HepG2 (cell line): ENCODE results near the gene RPS6KA2. TPM values are rescaled to one million over a fixed set of nuclear protein-coding genes. Genes with fewer than 3 reads are reported as not detected.

ENCODE experiments used
- ATAC-seq: fragments of 200-7000 bp; cut with Tn5 transposase; 3 replicates; pipeline ENCODE4 v1.9.1; 2020; ENCODE audit warnings: mild to moderate bottlenecking, moderate library complexity
- BruUV-seq: library from RNA; stranded (reverse); fragments of 400-500 nt; replicated peaks from 2 replicates; lab custom pipeline; 2021; lab: Mats Ljungman, UMichigan
- CTCF ChIA-PET: fragments of 300-600 bp; formaldehyde crosslinking; extraction: SDS; loops from one replicate; lab custom pipeline; 2021; ENCODE audit warnings: low total read pairs, inconsistent platforms, low intra/inter-chr PET ratio; lab: Yijun Ruan, JAX
- POLR2A ChIA-PET: fragments of 350-600 bp; sonication (Branson Sonifier 250); formaldehyde crosslinking; loops from one replicate; lab custom pipeline; 2020; ENCODE audit warnings: antibody characterized with exemption, inconsistent platforms; lab: Yijun Ruan, JAX
- DNase-seq: peaks from one replicate; pipeline ENCODE4 v3.0.0-alpha.2; 2015; ENCODE audit warnings: low spot score
- FAIRE-seq: peaks from 3 replicates; lab custom pipeline; 2011; peaks lifted over from hg19 to GRCh38; lab: Jason Lieb, UNC
- H2AFZ ChIP-seq: one replicate; pipeline ENCODE4 v1.6.1; 2011; ENCODE audit warnings: low read length, inconsistent platforms
- H3K27ac ChIP-seq: fragments of 300-600 bp; 3 replicates; pipeline ENCODE4 v1.8.0; 2011; ENCODE audit warnings: mixed run types, mild to moderate bottlenecking, mixed read lengths, low read length, inconsistent platforms; ENCODE audit not compliant: insufficient read depth; ENCODE audit errors: extremely low read length
- H3K27me3 ChIP-seq, 2 experiments: fragments of 200-600 bp in 1 of 2; 2 replicates in 1 of 2; 3 replicates in 1 of 2; pipeline versions ENCODE4 v1.6.0 to v1.8.0; 2011; ENCODE audit warnings: low read length in 2 of 2, mild to moderate bottlenecking in 2 of 2, moderate library complexity in 2 of 2, inconsistent platforms in 1 of 2; ENCODE audit not compliant: insufficient read depth in 2 of 2, control insufficient read depth in 1 of 2
- H3K36me3 ChIP-seq, 2 experiments: fragments of 200-600 bp in 1 of 2; replicated peaks in 1 of 2; 2 replicates in 1 of 2; 3 replicates in 1 of 2; pipeline versions ENCODE4 v1.5.1 to v1.8.0; 2011; ENCODE audit warnings: low read length in 2 of 2, inconsistent platforms in 1 of 2; ENCODE audit not compliant: insufficient read depth in 2 of 2, control insufficient read depth in 1 of 2
- H3K4me1 ChIP-seq: 2 replicates; pipeline ENCODE4 v1.5.1; 2012; ENCODE audit warnings: low read length, inconsistent platforms; ENCODE audit not compliant: insufficient read depth
- H3K4me2 ChIP-seq: 2 replicates; pipeline ENCODE4 v1.6.0; 2011; ENCODE audit warnings: low read depth, low read length, inconsistent platforms
- H3K4me3 ChIP-seq, 3 experiments: fragments of 200-600 bp in 1 of 3; sonication (generic), shearing (Covaris generic) in 1 of 3; replicated peaks in 1 of 3; 2 replicates each; pipeline ENCODE4 v1.5.1; 2011 to 2016; ENCODE audit warnings: low read length in 3 of 3, inconsistent platforms in 2 of 3, low read depth in 2 of 3, mild to moderate bottlenecking in 2 of 3, control low read depth in 1 of 3, mixed read lengths in 1 of 3; ENCODE audit not compliant: insufficient read depth in 1 of 3
- H3K79me2 ChIP-seq: one replicate; pipeline ENCODE4 v1.6.1; 2011; ENCODE audit warnings: low read length, inconsistent platforms; ENCODE audit not compliant: insufficient read depth
- H3K9ac ChIP-seq: 2 replicates; pipeline ENCODE4 v1.6.0; 2011; ENCODE audit warnings: mild to moderate bottlenecking, low read depth, low read length, inconsistent platforms; ENCODE audit not compliant: insufficient read depth
- H3K9me3 ChIP-seq: 2 replicates; pipeline ENCODE4 v1.5.1; 2012; ENCODE audit warnings: mild to moderate bottlenecking, low read length
- H4K20me1 ChIP-seq: 2 replicates; pipeline ENCODE4 v1.6.0; 2011; ENCODE audit warnings: inconsistent platforms, mild to moderate bottlenecking, low read length, moderate library complexity; ENCODE audit not compliant: insufficient read depth
- ARNT ChIP-seq: fragments of 450-650 bp; IDR thresholded peaks from 2 replicates; pipeline ENCODE4 v1.6.1; 2017
- CHD2 ChIP-seq: IDR thresholded peaks from 2 replicates; pipeline ENCODE4 v1.6.1; 2011; ENCODE audit warnings: low read depth, low read length, improper control_type of control experiment
- ELF3 ChIP-seq: IDR thresholded peaks from 2 replicates; pipeline ENCODE4 v1.6.1; 2016; ENCODE audit warnings: missing genetic modification reagents, missing compliant biosample characterization
- HDAC6 ChIP-seq: fragments of 200-600 bp; sonication (generic); IDR thresholded peaks from 2 replicates; pipeline ENCODE4 v1.7.0; 2017; ENCODE audit warnings: mild to moderate bottlenecking, antibody characterized with exemption, low read length, low read depth
- HNRNPL ChIP-seq: fragments of 200-400 bp; formaldehyde crosslinking; IDR thresholded peaks from 2 replicates; pipeline ENCODE4 v1.6.1; 2017; ENCODE audit warnings: mild to moderate bottlenecking, low read depth, low read length
- RERE ChIP-seq: IDR thresholded peaks from 2 replicates; pipeline ENCODE4 v1.6.1; 2016; ENCODE audit warnings: low read depth, missing genetic modification reagents, missing compliant biosample characterization
- RFXAP ChIP-seq: sonication (generic); formaldehyde crosslinking; IDR thresholded peaks from 2 replicates; pipeline ENCODE4 v1.4.0; 2020; ENCODE audit warnings: missing genetic modification reagents, borderline replicate concordance
- ZNF513 ChIP-seq: sonication (generic); formaldehyde crosslinking; conservative IDR thresholded peaks from 2 replicates; pipeline ENCODE4 v1.5.0; 2020; ENCODE audit warnings: missing genetic modification reagents
- ZNF710 ChIP-seq: sonication (generic); formaldehyde crosslinking; IDR thresholded peaks from 2 replicates; pipeline ENCODE4 v1.5.0; 2020; ENCODE audit warnings: mild to moderate bottlenecking, missing genetic modification reagents, borderline replicate concordance
- ZNF790 ChIP-seq: sonication (generic); formaldehyde crosslinking; IDR thresholded peaks from 2 replicates; pipeline ENCODE4 v1.8.0; 2022; ENCODE audit warnings: missing genetic modification reagents, mild to moderate bottlenecking, borderline replicate concordance
- ZNF878 ChIP-seq: sonication (generic); formaldehyde crosslinking; IDR thresholded peaks from 2 replicates; pipeline ENCODE4 v1.8.1; 2023; ENCODE audit warnings: mild to moderate bottlenecking, missing genetic modification reagents, moderate library complexity
- WGBS: methylation state at CpG from one replicate; pipeline ENCODE4 v1.1.6; 2017; ENCODE audit warnings: low lambda C conversion rate; 5-methylcytosine and 5-hydroxymethylcytosine counted together
- in situ Hi-C: cut with HindIII; loops from 2 replicates; pipeline ENCODE4 v1.10.0; 2017; ENCODE audit warnings: low pct_unique_long_range_greater_than_20kb; ENCODE audit not compliant: extremely low pct_ligation_motif_present
- intact Hi-C: fragments of 100-400 bp; cut with micrococcal nuclease; formaldehyde crosslinking; loops from one replicate; pipeline ENCODE4 v1.10.0; 2022; ENCODE audit not compliant: unreplicated experiment
- polyA plus RNA-seq, 8 experiments: library from polyadenylated mRNA; depleted of rRNA in 3 of 8; stranded (reverse) in 7 of 8; unstranded in 1 of 8; fragments of >200 nt; fragmentation: Illumina TruSeq in 4 of 8; extraction: Trizol in 4 of 8; gene quantifications; 2 replicates each; pipeline versions ENCODE4 v1.2.1 to v1.2.3, GENCODE V29; 2011 to 2016; ENCODE audit warnings: low read depth in 4 of 8, missing spikeins in 1 of 8, mixed read lengths in 1 of 8; ENCODE audit not compliant: insufficient read depth in 1 of 8
- total RNA-seq, 5 experiments: library from RNA; depleted of rRNA; stranded (reverse); fragments of >200 nt; fragmentation: Illumina TruSeq; extraction: Trizol; gene quantifications; 2 replicates each; pipeline ENCODE4 v1.2.3, GENCODE V29; 2016; ENCODE audit warnings: low read depth in 1 of 5

The RPS6KA2 gene
- total and polyA plus RNA-seq, 2 of the 13 experiments (the other 11 are each of a cell fraction or from before 2014, with no cell fraction given) = 0.22 to 0.38 TPM

GRCh38 chr6:166589786-166590574 lies 37.1 kb downstream of the RPS6KA2 start:
- intact Hi-C loops (loop anchor here (5.0 kb wide), 1 partner anchor 313 kb away; no protein-coding TSS in a partner anchor), in situ Hi-C loops (no loop called here)
- no peaks in the 10 kb centered on the region for H3K9me3 ChIP-seq
- no peaks in the 10 kb centered on the region for H3K36me3 ChIP-seq
- ChIA-PET POLR2A (no interaction called here), CTCF (no interaction called here)
- 4% methylated on average over 7 of the region's 8 CpGs for WGBS
- no peaks in the 10 kb centered on the region for H4K20me1 ChIP-seq
- no TSS peak for BruUV-seq
- FAIRE-seq (no peak), DNase-seq (no peak), ATAC-seq (no peak)
- H3K79me2 ChIP-seq = no peaks in the 10 kb centered on the region
- H3K4me2 ChIP-seq = no peak overlapping the region
- H2AFZ ChIP-seq = no peak overlapping the region
- H3K27ac ChIP-seq = no peak overlapping the region
- TF ChIP-seq ZNF790 (CRISPR knock-in tag) (no peak), ARNT (no peak), ZNF878 (CRISPR knock-in tag) (no peak), ELF3 (no peak), ZNF513 (no peak), HDAC6 (no peak), HNRNPL (no peak), CHD2 (no peak), RERE (CRISPR knock-in tag) (no peak), ZNF710 (CRISPR knock-in tag) (no peak), RFXAP (CRISPR knock-in tag) (no peak)
- H3K9ac ChIP-seq = no peak overlapping the region
- H3K4me1 ChIP-seq = no peaks in the 10 kb centered on the region
- peaks cover 5 to 48% of the 10 kb centered on the region in 2 experiments; a peak in 4 of 5 replicates for H3K27me3 ChIP-seq
- H3K4me3 ChIP-seq = no peak overlapping the region
